ENCODE measurements around the gene GIGYF1.

Gene GIGYF1

GRCh38 chr7:100640517-100641440, 53.3 kb downstream of the GIGYF1 start:
- H3K27ac ChIP-seq = no peak overlapping the region
- TF ChIP-seq CTCF (conservative IDR thresholded peaks at IDR 0.05) = no peak

GRCh38 chr7:100639995-100640516, 54.0 kb downstream of the GIGYF1 start:
- no peak overlapping the region for H3K27ac ChIP-seq
- no peak for TF ChIP-seq CTCF (conservative IDR thresholded peaks at IDR 0.05)

- H3K27ac ChIP-seq = peak overlapping the region; percentile 52; the same call in 1 of the 2 replicates
- peak; percentile 71 for TF ChIP-seq CTCF (conservative IDR thresholded peaks at IDR 0.05)
Measured at GRCh38 chr7:100632951-100633717, 60.9 kb downstream of the GIGYF1 start.

GRCh38 chr7:100630066-100630465, 64.0 kb downstream of the GIGYF1 start:
- TF ChIP-seq CTCF (conservative IDR thresholded peaks at IDR 0.05) = no peak
- no peak overlapping the region for H3K27ac ChIP-seq
